ENCODE data around the gene FOXP4. TPM values are rescaled to one million over a fixed set of nuclear protein-coding genes. Genes with fewer than 3 reads are reported as not detected.

The FOXP4 gene
- total and polyA plus RNA-seq, 2 of the 13 experiments (the other 11 are each of a cell fraction or from before 2014, with no cell fraction given): 11.0 to 12.4 TPM

DNA sequence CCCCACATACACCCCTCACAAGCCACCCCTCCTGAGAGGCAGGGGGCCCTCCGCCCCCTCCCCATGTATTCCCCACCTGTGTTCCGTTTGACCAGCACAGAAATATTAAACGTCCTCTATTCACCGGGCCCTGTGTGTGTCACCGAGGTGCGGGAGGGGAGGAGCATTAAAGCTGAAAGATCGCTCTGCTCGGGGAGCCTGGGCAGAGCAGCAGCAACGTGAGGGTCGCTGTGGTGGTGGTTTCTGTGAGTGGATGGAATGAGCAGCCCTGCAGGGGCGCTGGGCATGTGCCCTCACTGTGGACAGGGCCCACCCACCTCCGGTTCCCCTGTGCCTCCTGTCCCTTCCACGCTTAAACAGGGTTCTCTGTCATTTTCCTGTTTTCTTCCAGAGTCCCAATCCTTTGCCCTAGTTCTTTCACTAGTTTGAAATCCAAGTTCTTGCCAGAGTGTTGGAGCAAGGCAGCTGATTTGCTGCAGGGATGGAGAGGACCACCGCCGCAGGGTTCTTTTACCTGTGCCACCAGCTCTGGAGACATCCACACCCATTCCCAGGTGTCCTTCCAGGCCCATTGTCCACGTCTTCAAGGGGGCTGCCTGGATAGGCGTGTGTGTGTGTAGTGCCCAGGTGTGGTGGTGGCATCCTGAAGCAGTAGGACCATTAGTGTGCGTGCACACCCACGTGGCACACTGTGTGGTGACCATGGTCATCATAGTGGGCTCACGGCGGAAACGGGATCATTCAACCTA lies 54.5 kb downstream of the FOXP4 start (continued):
- TF ChIP-seq ZNF720 (CRISPR knock-in tag; IDR thresholded peaks at IDR 0.05): 0 out of 2 replicates have a peak, but pooled peaks have one; percentile 37
- TF ChIP-seq PHF5A (CRISPR knock-in tag; IDR thresholded peaks at IDR 0.05; ENCODE audit: low read depth, unreplicated experiment): peak; percentile 8
- TF ChIP-seq AGO2 (optimal IDR thresholded peaks at IDR 0.05; ENCODE audit: low read depth, low read length): peak; percentile 96
- TF ChIP-seq HCFC1 (IDR thresholded peaks at IDR 0.05; ENCODE audit: low read depth, low read length): no peak
- TF ChIP-seq, protein P1, sequence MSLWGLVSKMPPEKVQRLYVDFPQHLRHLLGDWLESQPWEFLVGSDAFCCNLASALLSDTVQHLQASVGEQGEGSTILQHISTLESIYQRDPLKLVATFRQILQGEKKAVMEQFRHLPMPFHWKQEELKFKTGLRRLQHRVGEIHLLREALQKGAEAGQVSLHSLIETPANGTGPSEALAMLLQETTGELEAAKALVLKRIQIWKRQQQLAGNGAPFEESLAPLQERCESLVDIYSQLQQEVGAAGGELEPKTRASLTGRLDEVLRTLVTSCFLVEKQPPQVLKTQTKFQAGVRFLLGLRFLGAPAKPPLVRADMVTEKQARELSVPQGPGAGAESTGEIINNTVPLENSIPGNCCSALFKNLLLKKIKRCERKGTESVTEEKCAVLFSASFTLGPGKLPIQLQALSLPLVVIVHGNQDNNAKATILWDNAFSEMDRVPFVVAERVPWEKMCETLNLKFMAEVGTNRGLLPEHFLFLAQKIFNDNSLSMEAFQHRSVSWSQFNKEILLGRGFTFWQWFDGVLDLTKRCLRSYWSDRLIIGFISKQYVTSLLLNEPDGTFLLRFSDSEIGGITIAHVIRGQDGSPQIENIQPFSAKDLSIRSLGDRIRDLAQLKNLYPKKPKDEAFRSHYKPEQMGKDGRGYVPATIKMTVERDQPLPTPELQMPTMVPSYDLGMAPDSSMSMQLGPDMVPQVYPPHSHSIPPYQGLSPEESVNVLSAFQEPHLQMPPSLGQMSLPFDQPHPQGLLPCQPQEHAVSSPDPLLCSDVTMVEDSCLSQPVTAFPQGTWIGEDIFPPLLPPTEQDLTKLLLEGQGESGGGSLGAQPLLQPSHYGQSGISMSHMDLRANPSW (CRISPR knock-in tag; IDR thresholded peaks at IDR 0.05; ENCODE audit: borderline replicate concordance): no peak
- no peak for TF ChIP-seq HMG20B (CRISPR knock-in tag; conservative IDR thresholded peaks at IDR 0.05)
- TF ChIP-seq PAF1 (CRISPR knock-in tag; IDR thresholded peaks at IDR 0.05): peak; percentile 93; the same call in 1 of the 2 replicates
- TF ChIP-seq ZMYM4 (CRISPR knock-in tag; IDR thresholded peaks at IDR 0.05): no peak
- TF ChIP-seq MTF2 (CRISPR knock-in tag; IDR thresholded peaks at IDR 0.05; ENCODE audit: borderline replicate concordance): no peak
- peak; percentile 22 for TF ChIP-seq ZNF883 (CRISPR knock-in tag; IDR thresholded peaks at IDR 0.05; ENCODE audit: not compliant biosample characterization)
- TF ChIP-seq, protein P2, sequence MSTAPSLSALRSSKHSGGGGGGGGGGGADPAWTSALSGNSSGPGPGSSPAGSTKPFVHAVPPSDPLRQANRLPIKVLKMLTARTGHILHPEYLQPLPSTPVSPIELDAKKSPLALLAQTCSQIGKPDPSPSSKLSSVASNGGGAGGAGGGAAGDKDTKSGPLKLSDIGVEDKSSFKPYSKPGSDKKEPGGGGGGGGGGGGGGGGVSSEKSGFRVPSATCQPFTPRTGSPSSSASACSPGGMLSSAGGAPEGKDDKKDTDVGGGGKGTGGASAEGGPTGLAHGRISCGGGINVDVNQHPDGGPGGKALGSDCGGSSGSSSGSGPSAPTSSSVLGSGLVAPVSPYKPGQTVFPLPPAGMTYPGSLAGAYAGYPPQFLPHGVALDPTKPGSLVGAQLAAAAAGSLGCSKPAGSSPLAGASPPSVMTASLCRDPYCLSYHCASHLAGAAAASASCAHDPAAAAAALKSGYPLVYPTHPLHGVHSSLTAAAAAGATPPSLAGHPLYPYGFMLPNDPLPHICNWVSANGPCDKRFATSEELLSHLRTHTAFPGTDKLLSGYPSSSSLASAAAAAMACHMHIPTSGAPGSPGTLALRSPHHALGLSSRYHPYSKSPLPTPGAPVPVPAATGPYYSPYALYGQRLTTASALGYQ (CRISPR knock-in tag; IDR thresholded peaks at IDR 0.05): no peak
- TF ChIP-seq ZNF644 (CRISPR knock-in tag; IDR thresholded peaks at IDR 0.05; ENCODE audit: low read depth): no peak
- peak; percentile 84 for TF ChIP-seq RBM22 (optimal IDR thresholded peaks at IDR 0.05; ENCODE audit: low read length)
- no peak for TF ChIP-seq TBP (CRISPR knock-in tag; IDR thresholded peaks at IDR 0.05)
- no peak for TF ChIP-seq PHF8 (CRISPR knock-in tag; IDR thresholded peaks at IDR 0.05)
- TF ChIP-seq, protein P3, sequence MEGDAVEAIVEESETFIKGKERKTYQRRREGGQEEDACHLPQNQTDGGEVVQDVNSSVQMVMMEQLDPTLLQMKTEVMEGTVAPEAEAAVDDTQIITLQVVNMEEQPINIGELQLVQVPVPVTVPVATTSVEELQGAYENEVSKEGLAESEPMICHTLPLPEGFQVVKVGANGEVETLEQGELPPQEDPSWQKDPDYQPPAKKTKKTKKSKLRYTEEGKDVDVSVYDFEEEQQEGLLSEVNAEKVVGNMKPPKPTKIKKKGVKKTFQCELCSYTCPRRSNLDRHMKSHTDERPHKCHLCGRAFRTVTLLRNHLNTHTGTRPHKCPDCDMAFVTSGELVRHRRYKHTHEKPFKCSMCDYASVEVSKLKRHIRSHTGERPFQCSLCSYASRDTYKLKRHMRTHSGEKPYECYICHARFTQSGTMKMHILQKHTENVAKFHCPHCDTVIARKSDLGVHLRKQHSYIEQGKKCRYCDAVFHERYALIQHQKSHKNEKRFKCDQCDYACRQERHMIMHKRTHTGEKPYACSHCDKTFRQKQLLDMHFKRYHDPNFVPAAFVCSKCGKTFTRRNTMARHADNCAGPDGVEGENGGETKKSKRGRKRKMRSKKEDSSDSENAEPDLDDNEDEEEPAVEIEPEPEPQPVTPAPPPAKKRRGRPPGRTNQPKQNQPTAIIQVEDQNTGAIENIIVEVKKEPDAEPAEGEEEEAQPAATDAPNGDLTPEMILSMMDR (CRISPR knock-in tag; IDR thresholded peaks at IDR 0.05): no peak
- TF ChIP-seq SSRP1 (CRISPR knock-in tag; IDR thresholded peaks at IDR 0.05): peak; percentile 76
- TF ChIP-seq, protein P4, sequence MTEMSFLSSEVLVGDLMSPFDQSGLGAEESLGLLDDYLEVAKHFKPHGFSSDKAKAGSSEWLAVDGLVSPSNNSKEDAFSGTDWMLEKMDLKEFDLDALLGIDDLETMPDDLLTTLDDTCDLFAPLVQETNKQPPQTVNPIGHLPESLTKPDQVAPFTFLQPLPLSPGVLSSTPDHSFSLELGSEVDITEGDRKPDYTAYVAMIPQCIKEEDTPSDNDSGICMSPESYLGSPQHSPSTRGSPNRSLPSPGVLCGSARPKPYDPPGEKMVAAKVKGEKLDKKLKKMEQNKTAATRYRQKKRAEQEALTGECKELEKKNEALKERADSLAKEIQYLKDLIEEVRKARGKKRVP (CRISPR knock-in tag; IDR thresholded peaks at IDR 0.05): no peak
- TF ChIP-seq FOSL2 (CRISPR knock-in tag; IDR thresholded peaks at IDR 0.05): no peak
- TF ChIP-seq POLR2AphosphoS5 (IDR thresholded peaks at IDR 0.05; ENCODE audit: low read depth, low read length): 0 out of 2 replicates have a peak, but pooled peaks have one; percentile 20
- no peak for TF ChIP-seq MAZ (IDR thresholded peaks at IDR 0.05; ENCODE audit: borderline replicate concordance, low read depth, low read length)
- 0 out of 2 replicates have a peak, but pooled peaks have one; percentile 36 for TF ChIP-seq MAZ (CRISPR knock-in tag; IDR thresholded peaks at IDR 0.05; ENCODE audit: low read depth)
- no peak for TF ChIP-seq ZNF24 (IDR thresholded peaks at IDR 0.05)

All from HepG2 (cell line).